GM23248 (cell line): ENCODE measurements around the gene GANC. TPM values are rescaled to one million over a fixed set of nuclear protein-coding genes. Genes with fewer than 3 reads are reported as not detected.

Experiments used
- DNase-seq: peaks from one replicate; pipeline ENCODE4 v3.0.0-alpha.2; 2015
- H2AFZ ChIP-seq: fragments of 200-600 bp; sonication (generic); 2 replicates; pipeline ENCODE4 v1.6.1; 2016; ENCODE audit warnings: antibody characterized with exemption
- H3F3A ChIP-seq: fragments of 200-600 bp; sonication (generic); 2 replicates; pipeline ENCODE4 v1.6.1; 2016; ENCODE audit warnings: mild to moderate bottlenecking, antibody characterized with exemption, mixed run types; ENCODE audit not compliant: insufficient read depth
- H3K27ac ChIP-seq: fragments of 200-600 bp; sonication (generic); 2 replicates; pipeline ENCODE4 v1.5.1; 2016; ENCODE audit warnings: mild to moderate bottlenecking
- H3K27me3 ChIP-seq: fragments of 200-600 bp; sonication (generic); replicated peaks from 2 replicates; pipeline ENCODE4 v1.6.1; 2016; ENCODE audit warnings: mild to moderate bottlenecking; ENCODE audit not compliant: insufficient read depth
- H3K36me3 ChIP-seq: fragments of 200-600 bp; sonication (generic); 2 replicates; pipeline ENCODE4 v1.6.1; 2016; ENCODE audit warnings: low read depth, mild to moderate bottlenecking
- H3K4me1 ChIP-seq: fragments of 200-600 bp; sonication (generic); 2 replicates; pipeline ENCODE4 v1.6.1; 2016; ENCODE audit warnings: mild to moderate bottlenecking; ENCODE audit not compliant: insufficient read depth
- H3K4me2 ChIP-seq: fragments of 200-600 bp; sonication (generic); one replicate; pipeline ENCODE4 v1.6.1; 2016; ENCODE audit warnings: mild to moderate bottlenecking; ENCODE audit not compliant: unreplicated experiment
- H3K4me3 ChIP-seq: fragments of 200-600 bp; sonication (generic); 2 replicates; pipeline ENCODE4 v1.5.1; 2016; ENCODE audit warnings: mild to moderate bottlenecking
- H3K79me2 ChIP-seq: fragments of 200-600 bp; sonication (generic); 2 replicates; pipeline ENCODE4 v1.6.1; 2016; ENCODE audit warnings: mild to moderate bottlenecking; ENCODE audit not compliant: insufficient read depth
- H3K9ac ChIP-seq: fragments of 200-600 bp; sonication (generic); 2 replicates; pipeline ENCODE4 v1.6.1; 2016; ENCODE audit warnings: mild to moderate bottlenecking
- H3K9me2 ChIP-seq: fragments of 200-600 bp; sonication (generic); 2 replicates; pipeline ENCODE4 v1.6.1; 2016; ENCODE audit warnings: mixed run types, mild to moderate bottlenecking, moderate library complexity; ENCODE audit not compliant: insufficient read depth
- H3K9me3 ChIP-seq: fragments of 200-600 bp; sonication (generic); one replicate; pipeline ENCODE4 v1.6.1; 2017; ENCODE audit warnings: low read depth
- H4K20me1 ChIP-seq: fragments of 200-600 bp; sonication (generic); 2 replicates; pipeline ENCODE4 v1.6.0; 2016; ENCODE audit not compliant: insufficient read depth
- EZH2 ChIP-seq: fragments of 200-600 bp; sonication (generic); IDR thresholded peaks from 2 replicates; pipeline ENCODE4 v1.6.1; 2018; ENCODE audit warnings: antibody characterized with exemption, mild to moderate bottlenecking; ENCODE audit not compliant: insufficient read depth, poor library complexity, severe bottlenecking
- EZH2phosphoT487 ChIP-seq: fragments of 200-600 bp; sonication (generic); IDR thresholded peaks from 2 replicates; pipeline ENCODE4 v1.6.1; 2018; ENCODE audit warnings: antibody characterized with exemption, moderate library complexity, mild to moderate bottlenecking, low read depth; ENCODE audit not compliant: insufficient read depth
- WGBS, 2 experiments: methylation state at CpG; one replicate each; pipeline ENCODE4 v1.1.6; 2015 to 2017; ENCODE audit warnings: low lambda C conversion rate in 2 of 2, low coverage in 1 of 2; ENCODE audit errors: missing lambda C conversion rate in 2 of 2; 5-methylcytosine and 5-hydroxymethylcytosine counted together
- in situ Hi-C: fragments of 300-500 bp; cut with MboI; formaldehyde crosslinking; loops from 2 replicates; pipeline ENCODE4 v1.15.0; 2020
- polyA plus RNA-seq: library from polyadenylated mRNA; unstranded; fragments of >200 nt; fragmentation: Nextera tagmentation; extraction: Ambion mirVana; gene quantifications from 2 replicates; pipeline ENCODE4 v1.2.1, GENCODE V29; 2016
- total RNA-seq: library from RNA; depleted of rRNA; stranded (reverse); fragments of >200 nt; shearing (Covaris generic); gene quantifications from 2 replicates; pipeline ENCODE4 v1.2.3, GENCODE V29; 2014

Gene GANC
- total and polyA plus RNA-seq, 2 experiments from 2014 or later: 21.4 to 26.8 TPM

DNA sequence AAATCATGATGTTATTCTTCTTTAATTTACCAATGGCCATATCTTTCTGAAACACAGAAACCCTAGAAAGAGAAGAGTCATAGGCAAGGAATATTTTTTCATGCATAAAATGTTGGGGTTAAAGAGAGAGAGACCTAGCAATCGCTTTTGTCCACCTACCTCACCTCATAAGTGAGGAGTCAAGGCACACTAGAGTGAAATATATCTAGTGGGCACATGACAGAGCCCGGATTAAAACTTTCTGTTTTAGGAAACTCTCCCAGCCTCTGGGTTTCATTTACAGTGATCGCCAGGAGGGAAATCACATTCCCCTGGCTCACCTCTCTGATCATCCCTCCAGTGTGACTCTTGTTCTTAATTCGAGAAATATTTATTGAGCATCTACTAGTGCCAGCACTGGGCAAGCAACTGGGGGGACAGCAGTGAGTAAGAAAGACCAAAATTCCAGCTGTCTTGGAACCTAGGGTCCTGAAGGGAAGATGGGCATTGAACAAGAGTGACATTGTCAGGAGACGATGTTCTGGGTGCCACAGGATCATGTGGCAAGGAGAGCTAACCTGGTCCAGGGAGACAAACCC, 87.6 kb downstream of the GANC start:
- H3K27ac ChIP-seq: no peak overlapping the region
- H3K4me3 ChIP-seq: no peak overlapping the region
- H3K9me3 ChIP-seq: no peaks in the 10 kb centered on the region
- H3K9me2 ChIP-seq: no peaks in the 10 kb centered on the region
- H3K79me2 ChIP-seq: no peaks in the 10 kb centered on the region
- no peak overlapping the region for H3K9ac ChIP-seq
- WGBS, 2 experiments: 77 to 83% methylated on average over 5 of the region's 5 CpGs
- no peaks in the 10 kb centered on the region for H3F3A ChIP-seq
- in situ Hi-C loops: no loop called here
- H3K27me3 ChIP-seq: no peaks in the 10 kb centered on the region
- no peaks in the 10 kb centered on the region for H4K20me1 ChIP-seq
- H3K4me2 ChIP-seq: no peak overlapping the region
- no peaks in the 10 kb centered on the region; the same call in 1 of the 2 replicates for H3K36me3 ChIP-seq
- TF ChIP-seq EZH2: no peak
- TF ChIP-seq EZH2phosphoT487: no peak
- no peak overlapping the region for H2AFZ ChIP-seq
- no peak for DNase-seq
- H3K4me1 ChIP-seq: no peaks in the 10 kb centered on the region

DNA sequence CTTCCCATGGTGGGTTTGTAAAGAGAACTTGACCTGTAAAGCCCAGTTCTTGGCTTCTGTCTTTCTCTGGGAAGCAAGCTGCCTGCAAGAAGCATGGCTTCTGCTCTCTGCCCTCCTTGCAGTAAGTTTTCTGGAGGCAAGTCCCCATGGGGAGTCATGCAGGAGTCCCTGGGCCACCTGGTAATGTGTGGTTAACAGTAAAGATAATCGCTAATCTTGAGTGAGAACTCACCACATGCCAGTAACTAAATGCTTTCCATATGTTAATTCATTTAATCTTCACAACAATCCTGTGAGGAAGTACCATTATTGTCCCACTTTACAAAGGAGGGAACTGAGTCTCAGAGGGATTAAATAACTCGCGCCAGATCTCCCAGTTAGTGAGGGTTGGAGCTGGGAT, 90.5 kb downstream of the GANC start:
- Histone ChIP-seq H3K9me3 (no peaks in the 10 kb centered on the region), H3F3A (peaks cover 5% of the 10 kb centered on the region; the same call in 1 of the 2 replicates), H3K36me3 (no peaks in the 10 kb centered on the region), H3K4me1 (no peaks in the 10 kb centered on the region), H4K20me1 (no peaks in the 10 kb centered on the region), H3K4me2 (no peak overlapping the region), H3K27me3 (no peaks in the 10 kb centered on the region), H3K79me2 (no peaks in the 10 kb centered on the region), H2AFZ (no peak overlapping the region), H3K27ac (no peak overlapping the region), H3K9ac (no peak overlapping the region), H3K9me2 (no peaks in the 10 kb centered on the region), H3K4me3 (no peak overlapping the region)
- 73 to 80% methylated on average over 3 of the region's 3 CpGs for whole genome bisulfite sequencing, 2 experiments
- TF ChIP-seq EZH2phosphoT487: no peak
- TF ChIP-seq EZH2: no peak
- in situ Hi-C loops: no loop called here
- DNase-seq: no peak

DNA sequence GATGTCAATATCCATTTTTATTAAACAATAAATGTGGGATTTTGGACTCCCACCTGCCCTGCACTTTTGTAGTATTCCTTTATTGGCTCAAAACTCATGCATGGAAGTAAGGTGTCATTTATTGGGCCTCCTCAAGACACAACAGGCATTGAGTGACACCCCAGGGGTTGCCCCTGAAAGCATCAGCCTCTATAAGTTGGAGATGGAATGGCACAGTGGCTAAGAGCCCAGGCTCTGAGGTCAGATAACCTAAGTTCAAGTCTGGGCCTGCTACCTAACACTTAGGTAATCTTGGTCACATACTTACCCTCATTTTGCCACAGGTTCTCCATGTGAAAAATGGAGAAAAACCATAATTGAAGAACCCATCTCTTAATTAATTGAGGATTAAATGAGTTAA, 90.9 kb downstream of the GANC start:
- no peak for TF ChIP-seq EZH2
- H3K36me3 ChIP-seq: no peaks in the 10 kb centered on the region
- no peak overlapping the region for H3K4me3 ChIP-seq
- H3K27ac ChIP-seq: no peak overlapping the region
- H4K20me1 ChIP-seq: no peaks in the 10 kb centered on the region
- H2AFZ ChIP-seq: no peak overlapping the region
- H3K9ac ChIP-seq: no peak overlapping the region
- H3K79me2 ChIP-seq: no peaks in the 10 kb centered on the region
- H3K27me3 ChIP-seq: no peaks in the 10 kb centered on the region
- H3K4me2 ChIP-seq: no peak overlapping the region
- in situ Hi-C loops: no loop called here
- no peaks in the 10 kb centered on the region for H3K9me3 ChIP-seq
- DNase-seq: no peak
- peaks cover 5% of the 10 kb centered on the region; the same call in 1 of the 2 replicates for H3F3A ChIP-seq
- no peaks in the 10 kb centered on the region for H3K9me2 ChIP-seq
- 0 out of 2 replicates have a peak, but pooled peaks cover under 1% of the 10 kb centered on the region for H3K4me1 ChIP-seq

DNA sequence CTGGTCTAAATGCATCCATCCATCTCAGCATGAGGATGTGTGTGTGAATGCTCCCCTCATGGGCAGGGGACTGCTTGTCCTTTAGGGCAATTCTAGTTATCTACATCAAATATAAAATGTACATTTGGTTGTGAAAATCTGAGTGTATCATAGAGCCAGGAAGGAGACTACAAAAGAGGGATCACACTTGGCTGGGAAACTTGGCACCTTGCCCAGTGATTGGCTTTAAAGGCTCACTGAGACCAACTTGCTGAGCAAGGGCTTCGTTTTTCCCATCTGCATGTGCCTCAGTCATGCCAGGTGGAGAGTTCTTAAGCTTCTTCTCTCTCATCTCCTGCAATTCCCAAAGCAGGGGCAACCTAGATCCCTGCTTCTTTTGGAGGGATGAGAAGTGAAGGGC, 91.5 kb downstream of the GANC start:
- H3K27me3 ChIP-seq: no peaks in the 10 kb centered on the region
- no peak overlapping the region for H3K9ac ChIP-seq
- H3K9me3 ChIP-seq: no peaks in the 10 kb centered on the region
- H3K36me3 ChIP-seq: no peaks in the 10 kb centered on the region
- H3K79me2 ChIP-seq: no peaks in the 10 kb centered on the region
- 14 to 24% methylated on average over 1 of the region's 1 CpG for WGBS, 2 experiments
- H3F3A ChIP-seq: peaks cover 11% of the 10 kb centered on the region; the same call in 1 of the 2 replicates
- H3K4me3 ChIP-seq: no peak overlapping the region
- H4K20me1 ChIP-seq: no peaks in the 10 kb centered on the region
- no peak overlapping the region for H3K4me2 ChIP-seq
- H3K9me2 ChIP-seq: no peaks in the 10 kb centered on the region
- peaks cover 7% of the 10 kb centered on the region; the same call in 1 of the 2 replicates for H3K4me1 ChIP-seq
- no peak overlapping the region for H3K27ac ChIP-seq
- DNase-seq: peak; percentile 7
- in situ Hi-C loops: no loop called here
- no peak overlapping the region for H2AFZ ChIP-seq
- TF ChIP-seq EZH2: no peak
- no peak for TF ChIP-seq EZH2phosphoT487
